NB4 (cell line): Measurements from ENCODE around the gene CTXND1.

ENCODE experiments used
- DNase-seq: peaks from one replicate; pipeline ENCODE4 v3.0.0; 2010; ENCODE audit warnings: low read depth
- H3K4me3 ChIP-seq: one replicate; pipeline ENCODE4 v1.5.1; 2011; ENCODE audit warnings: mild to moderate bottlenecking, low read depth, low read length, moderate library complexity
- CTCF ChIP-seq: IDR thresholded peaks from one replicate; pipeline ENCODE4 v1.5.1; 2012; ENCODE audit warnings: low read depth, low read length
- MYC ChIP-seq: IDR thresholded peaks from 2 replicates; pipeline ENCODE4 v1.6.1; 2011; ENCODE audit warnings: low read depth, low read length
- POLR2A ChIP-seq: IDR thresholded peaks from 2 replicates; pipeline ENCODE4 v1.6.1; 2011; ENCODE audit warnings: mild to moderate bottlenecking; ENCODE audit not compliant: insufficient read length; ENCODE audit errors: extremely low read depth
- TF ChIP-seq, protein P1 (sequence below): IDR thresholded peaks from 2 replicates; pipeline ENCODE4 v1.6.1; 2011; ENCODE audit warnings: low read depth, low read length

The CTXND1 gene

DNA sequence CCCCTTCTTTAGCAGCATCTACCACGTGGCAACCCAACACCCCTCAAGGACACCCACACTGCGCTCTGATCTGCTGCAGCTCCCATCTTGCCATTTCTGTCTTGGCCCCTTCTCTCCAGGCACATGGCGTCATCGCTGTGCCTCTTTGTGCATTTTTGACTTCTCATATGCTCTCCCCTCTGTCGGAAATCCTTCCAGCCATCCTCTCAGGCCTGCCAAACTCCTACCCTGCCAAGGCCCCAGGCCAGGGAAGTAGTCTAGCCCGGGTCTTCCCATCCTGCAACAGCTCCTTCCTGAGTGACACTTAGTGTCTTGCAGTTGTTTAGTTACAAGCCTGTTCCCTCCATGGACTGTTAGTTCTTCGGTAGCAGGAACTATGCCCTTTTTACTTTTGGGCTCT is 34.0 kb upstream of the CTXND1 start:
- H3K4me3 ChIP-seq = no peak overlapping the region
- TF ChIP-seq CTCF = no peak
- no peak for DNase-seq

DNA sequence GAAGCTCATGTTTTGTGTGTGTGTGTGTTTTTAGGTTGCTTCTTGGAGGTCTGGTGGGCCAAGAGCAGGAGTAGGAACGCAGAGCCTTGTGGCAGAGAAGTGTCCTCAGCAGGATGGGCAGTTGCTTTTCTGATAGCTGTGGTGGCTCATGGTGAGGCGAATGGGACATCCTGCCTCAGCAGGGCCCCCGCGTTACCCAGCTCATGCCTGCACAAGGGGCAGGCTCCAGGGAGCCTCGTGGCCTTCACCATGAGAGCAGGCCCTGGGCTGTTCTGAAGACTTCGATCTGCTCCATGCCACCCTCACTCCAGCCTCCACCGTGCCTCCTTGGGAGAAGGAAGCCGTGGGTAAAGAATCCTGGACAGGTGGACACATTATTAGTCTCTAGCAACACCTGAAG is 33.4 kb upstream of the CTXND1 start:
- TF ChIP-seq CTCF (no peak), MYC (no peak), POLR2A (no peak)
- TF ChIP-seq, protein P1, sequence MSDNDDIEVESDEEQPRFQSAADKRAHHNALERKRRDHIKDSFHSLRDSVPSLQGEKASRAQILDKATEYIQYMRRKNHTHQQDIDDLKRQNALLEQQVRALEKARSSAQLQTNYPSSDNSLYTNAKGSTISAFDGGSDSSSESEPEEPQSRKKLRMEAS = no peak
- DNase-seq = no peak
- H3K4me3 ChIP-seq = no peak overlapping the region

DNA sequence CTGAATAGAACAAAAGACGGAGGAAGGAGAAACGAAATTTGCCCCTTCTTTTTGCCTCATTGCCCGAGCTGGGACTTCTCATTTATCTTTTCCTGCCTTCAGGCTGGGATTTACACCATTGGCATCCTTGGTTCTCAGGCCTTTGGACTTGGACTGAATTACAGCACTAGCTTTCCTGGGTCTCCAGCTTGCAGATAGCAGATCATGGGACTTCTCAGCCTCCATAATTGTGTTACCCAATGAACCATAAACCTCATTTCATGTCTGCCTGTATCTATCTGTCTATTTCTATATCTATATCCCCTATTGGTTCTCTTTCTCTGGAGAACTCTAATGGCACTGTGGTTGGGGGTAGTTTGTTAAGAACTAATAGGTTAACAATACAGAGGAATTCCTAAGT is 31.5 kb upstream of the CTXND1 start:
- TF ChIP-seq CTCF = no peak
- TF ChIP-seq POLR2A = no peak
- TF ChIP-seq, protein P1 = no peak
- no peak for TF ChIP-seq MYC
- no peak for DNase-seq
- no peak overlapping the region for H3K4me3 ChIP-seq

GRCh38 chr15:80277147-80277546 is 25.1 kb upstream of the CTXND1 start:
- no peak overlapping the region for H3K4me3 ChIP-seq
- TF ChIP-seq CTCF (no peak), MYC (no peak), POLR2A (no peak)
- TF ChIP-seq, protein P1 = no peak
- DNase-seq = no peak

- peak; percentile 38 for DNase-seq
- no peak overlapping the region for H3K4me3 ChIP-seq
- TF ChIP-seq CTCF (no peak), MYC (no peak), POLR2A (no peak)
- TF ChIP-seq, protein P1 = no peak
These were observed 23.9 kb upstream of the CTXND1 start for GRCh38 chr15:80275961-80276360.

DNA sequence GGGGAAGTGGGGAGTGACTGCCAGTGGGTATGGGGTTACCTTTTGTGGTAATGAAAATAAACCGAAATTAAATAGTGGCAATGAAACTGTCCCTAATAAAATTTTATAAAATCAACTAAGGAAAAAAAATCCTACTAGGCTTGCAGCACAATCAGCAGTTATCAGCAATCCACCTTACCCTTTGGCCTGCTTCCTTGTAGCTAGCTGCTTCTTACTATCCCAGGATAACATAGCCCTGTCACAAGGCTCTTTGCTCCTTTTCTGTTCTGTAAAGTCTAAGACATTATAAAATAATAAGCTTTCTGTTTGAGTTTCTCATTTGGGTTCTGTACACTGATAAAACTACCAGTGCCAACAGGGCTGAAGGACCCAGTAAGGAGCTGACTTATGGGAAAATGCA is 23.0 kb upstream of the CTXND1 start:
- DNase-seq = no peak
- H3K4me3 ChIP-seq = no peak overlapping the region
- TF ChIP-seq, protein P1 = no peak
- TF ChIP-seq MYC (no peak), POLR2A (no peak), CTCF (no peak)
